Measurements from ENCODE around the gene NOS1AP.

Gene NOS1AP

DNA sequence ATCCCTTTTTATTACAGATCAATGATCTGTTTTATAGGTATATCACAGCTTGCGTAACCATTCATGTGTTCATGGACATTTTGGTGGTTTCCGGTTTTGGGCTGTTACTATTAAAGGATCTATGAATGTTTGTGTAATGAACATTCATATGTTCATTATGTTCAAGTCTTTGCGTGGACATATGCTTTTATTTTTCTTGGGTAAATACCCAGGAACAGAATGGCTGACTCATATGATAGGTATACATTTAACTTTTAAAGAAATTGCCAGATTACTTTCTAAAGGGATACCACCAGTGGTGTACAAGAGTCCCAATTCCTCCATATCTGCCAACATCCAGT is 233.5 kb downstream of the NOS1AP start:
- no peak for DNase-seq

- DNase-seq, result no peak
Observed at GRCh38 chr1:162304736-162305135, 235.2 kb downstream of the NOS1AP start.

DNA sequence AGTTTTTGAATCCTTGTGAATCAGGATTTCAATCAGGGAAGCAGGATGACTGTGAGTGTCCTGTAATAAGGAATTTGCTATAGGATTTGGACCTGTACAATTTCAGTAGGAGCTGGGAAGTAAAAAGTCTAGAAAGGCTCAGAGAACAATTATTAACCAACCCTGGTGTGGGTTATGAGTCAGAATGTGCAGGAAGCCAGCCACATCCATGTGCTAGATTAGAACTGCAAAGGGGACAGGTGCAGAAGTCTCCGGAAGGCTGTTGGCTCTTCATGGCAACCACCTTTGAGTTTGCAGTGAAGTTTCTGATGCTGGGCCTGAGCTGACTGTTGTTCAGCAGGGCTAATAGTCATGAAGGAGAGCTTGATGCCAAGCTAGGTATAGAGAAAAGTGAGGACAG is 236.5 kb downstream of the NOS1AP start:
- DNase-seq, result no peak

DNA sequence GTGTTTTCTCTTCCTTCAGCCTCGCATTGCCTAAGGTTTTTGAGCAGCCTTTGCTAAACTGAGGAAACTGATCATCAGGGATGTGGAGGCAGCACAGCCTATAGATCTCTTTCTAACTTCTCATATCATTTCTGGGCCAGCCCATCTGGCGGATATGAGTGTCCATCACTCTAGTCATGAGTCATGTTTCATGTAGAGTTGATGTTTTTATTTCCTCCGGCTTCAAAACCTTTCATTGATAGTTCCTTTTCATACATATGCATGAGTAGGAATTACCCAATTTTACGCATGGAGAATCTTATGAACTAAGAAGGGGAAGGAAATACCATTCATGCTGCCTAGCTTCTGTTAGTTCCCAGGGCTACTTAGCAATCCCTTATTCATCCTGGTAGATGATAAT is 240.8 kb downstream of the NOS1AP start:
- DNase-seq, result no peak

- no peak for DNase-seq
Observed at GRCh38 chr1:162314206-162314605, 244.7 kb downstream of the NOS1AP start.

- DNase-seq, result no peak
Observed at GRCh38 chr1:162315673-162316072, 246.2 kb downstream of the NOS1AP start.

GRCh38 chr1:162316187-162316586 is 246.7 kb downstream of the NOS1AP start:
- no peak for DNase-seq

- no peak for DNase-seq
Observed at GRCh38 chr1:162317621-162318020, 248.1 kb downstream of the NOS1AP start.

GRCh38 chr1:162319493-162320175 is 250.1 kb downstream of the NOS1AP start:
- no peak for DNase-seq

GRCh38 chr1:162321809-162322422 is 252.4 kb downstream of the NOS1AP start:
- no peak for DNase-seq

DNA sequence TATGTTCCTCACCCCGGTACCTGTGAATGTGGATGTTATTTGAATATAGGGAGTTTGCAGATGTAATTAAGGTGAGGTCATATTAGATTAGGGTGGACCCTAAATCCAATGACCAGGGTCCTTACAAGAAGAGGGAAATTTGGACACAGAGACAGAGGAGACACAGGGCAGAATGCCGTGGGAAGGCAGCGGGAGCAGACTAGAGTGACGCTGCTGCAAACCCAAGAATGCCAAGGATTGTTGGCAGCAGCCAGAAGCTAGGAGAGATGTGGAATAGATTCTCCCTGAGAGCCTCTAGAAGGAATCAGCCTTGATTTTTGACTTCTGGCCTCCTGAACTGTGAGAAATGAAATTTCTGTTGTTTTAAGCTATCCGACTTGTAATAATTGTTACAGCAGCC is 253.5 kb downstream of the NOS1AP start:
- DNase-seq, result no peak

DNA sequence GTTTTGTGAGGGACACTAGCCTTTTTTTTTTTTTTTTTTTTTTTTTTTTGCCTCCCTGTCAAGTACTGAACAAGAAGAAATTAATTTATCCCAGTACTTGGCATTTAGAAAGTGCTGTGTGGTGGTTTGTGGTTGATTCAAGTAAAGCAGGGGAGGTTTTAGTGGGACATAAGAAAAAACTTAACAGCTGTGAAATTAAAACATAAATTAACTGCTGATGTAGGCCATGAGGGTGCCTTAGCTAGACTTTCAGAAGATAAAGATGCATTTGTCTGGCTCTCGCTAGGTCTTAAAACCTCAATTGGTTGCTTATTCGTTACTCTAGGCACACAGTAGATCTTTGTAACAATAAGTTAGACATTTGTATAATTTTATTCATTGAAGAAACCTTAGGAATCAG is 254.9 kb downstream of the NOS1AP start:
- DNase-seq, result no peak

DNA sequence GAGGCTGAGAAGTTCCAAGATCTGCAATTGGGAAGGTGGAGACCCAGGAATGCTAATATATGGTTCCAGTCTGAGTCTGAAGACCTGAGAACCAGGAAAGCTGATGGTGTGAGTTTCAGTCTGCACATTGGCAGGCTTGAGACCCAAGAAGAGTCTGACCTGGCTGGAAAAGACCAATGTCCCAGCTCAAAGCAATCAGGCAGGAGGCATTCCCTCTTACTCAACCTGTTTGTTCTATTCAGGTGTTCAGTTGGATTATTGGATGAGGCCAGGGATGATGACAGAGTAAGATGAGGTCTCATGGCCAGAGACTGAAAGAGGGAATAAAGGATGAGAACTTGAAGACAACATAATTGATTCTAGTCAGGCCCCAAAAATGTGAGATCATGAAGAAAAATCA is 257.1 kb downstream of the NOS1AP start:
- no peak for DNase-seq

DNA sequence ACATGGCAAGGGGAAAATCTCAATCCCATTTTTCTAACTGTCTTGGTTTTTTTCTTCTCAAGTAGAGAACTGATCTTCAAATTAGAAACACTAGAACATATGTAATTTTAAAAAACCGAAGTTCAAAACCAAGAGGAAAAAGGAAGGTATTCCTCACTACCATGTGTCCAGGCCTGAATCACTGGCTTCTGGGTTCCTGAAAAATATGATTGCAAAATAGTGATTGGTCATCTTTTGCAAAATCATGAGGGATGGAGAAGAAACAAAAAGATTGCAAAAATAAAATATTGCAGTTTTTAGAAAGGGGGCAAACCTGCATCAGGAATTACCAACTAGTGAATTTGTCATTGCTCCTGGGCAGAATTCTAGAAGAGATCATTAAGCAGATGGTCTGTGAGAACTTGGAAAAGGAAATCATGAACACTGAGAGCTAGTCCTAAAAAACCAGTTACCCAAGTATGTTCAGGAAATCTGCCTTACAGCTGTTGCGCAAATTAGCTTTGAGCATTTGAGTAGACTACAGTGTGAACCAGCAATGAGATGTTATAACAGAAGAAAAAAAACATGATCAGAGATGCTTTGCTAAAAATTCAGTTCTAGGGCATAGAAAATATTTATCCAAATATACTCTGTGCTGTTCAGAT is 257.8 kb downstream of the NOS1AP start:
- DNase-seq, result no peak

GRCh38 chr1:162327788-162328165 is 258.3 kb downstream of the NOS1AP start:
- DNase-seq, result no peak

GRCh38 chr1:162328512-162328911 is 259.0 kb downstream of the NOS1AP start:
- no peak for DNase-seq

DNA sequence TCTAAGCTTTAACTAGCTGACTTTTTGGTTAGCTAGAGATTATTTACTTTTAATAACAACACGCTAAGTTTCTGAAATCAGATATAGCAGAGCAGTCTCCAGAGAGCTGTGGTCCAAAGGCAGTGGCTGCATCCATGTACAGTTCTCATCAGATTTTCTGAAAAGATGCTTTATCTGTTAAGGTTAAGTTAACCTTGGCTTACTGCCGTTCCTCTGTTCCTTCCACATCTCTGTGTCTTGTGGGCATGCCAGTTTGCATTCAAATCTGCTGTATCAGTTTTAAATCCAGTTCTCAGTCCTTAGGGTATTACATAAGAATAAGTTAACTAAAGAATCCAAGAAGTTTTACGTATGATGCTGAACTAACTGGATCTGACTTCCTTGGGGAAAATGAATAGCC is 260.3 kb downstream of the NOS1AP start:
- no peak for DNase-seq

DNA sequence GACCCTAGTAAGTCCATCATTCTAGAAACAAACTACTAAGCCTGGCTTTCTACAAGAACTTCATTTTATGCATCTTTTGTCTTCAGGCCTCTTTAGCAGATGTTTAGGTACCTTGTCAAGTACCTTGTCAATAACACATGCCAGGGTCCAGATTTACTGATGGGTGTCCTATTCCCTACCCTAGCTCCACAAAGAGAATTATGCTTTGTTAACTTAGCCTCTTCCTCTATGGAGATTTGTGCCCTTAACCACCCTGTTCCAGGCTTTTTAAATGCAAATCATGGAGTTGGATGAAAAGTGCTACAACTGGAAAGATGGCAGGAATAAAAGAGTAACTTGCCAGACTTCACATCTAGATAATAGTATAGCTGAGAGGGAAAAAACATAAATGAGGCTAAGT is 264.5 kb downstream of the NOS1AP start:
- DNase-seq, result no peak

GRCh38 chr1:162335126-162335525 is 265.6 kb downstream of the NOS1AP start:
- no peak for DNase-seq

DNA sequence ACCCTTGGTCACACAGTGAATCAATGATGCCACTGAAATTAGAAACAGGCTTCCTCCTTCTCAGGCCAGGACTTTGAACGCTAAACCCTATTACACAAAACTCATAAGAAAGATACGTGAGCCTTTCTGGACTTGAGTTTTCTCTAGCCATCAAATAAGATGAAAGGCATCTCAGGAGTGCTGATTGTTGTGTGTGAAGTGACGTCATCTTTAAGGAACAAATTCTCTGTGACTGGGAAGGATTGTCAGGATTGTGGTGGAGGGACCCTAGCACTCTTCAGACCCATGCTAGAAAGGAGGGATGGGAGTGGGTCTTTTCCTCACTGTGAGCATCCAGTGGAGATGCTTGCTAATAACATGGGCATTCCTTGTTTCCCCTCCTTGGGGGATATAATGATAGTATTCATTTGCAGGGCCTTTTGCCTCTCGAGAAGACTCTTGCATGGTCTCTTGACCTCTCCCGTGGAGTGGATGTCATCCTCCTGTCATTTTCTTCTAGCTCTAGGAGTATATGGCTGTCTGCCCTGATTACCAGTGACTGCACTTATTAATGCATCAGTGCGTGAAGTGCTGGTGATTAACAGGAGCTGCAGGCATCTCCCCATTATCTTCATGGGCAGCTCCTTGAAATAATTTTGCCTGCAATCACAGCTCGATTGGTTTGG is 267.3 kb downstream of the NOS1AP start:
- DNase-seq, result no peak

- no peak for DNase-seq
Observed at GRCh38 chr1:162342452-162342983, 273.0 kb downstream of the NOS1AP start.

DNA sequence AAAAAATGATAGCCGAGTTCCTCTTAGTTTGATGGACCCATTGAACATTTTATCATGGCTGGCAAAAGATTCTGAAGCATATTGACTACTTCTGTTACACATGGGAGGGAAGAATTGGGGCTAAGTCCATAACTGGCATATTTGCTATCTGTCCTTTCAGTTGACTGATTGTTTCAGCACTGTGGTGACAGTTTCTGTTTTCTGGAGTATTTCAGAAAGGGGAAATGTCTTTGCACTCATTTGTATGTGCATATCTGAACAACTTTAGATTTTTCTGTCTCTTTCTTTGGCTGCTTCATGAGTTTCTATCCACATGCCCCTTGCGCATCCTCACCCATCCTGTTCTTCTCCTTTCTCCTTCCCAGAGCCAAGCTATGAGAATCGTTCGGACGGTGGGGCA is 274.0 kb downstream of the NOS1AP start:
- DNase-seq, result no peak

DNA sequence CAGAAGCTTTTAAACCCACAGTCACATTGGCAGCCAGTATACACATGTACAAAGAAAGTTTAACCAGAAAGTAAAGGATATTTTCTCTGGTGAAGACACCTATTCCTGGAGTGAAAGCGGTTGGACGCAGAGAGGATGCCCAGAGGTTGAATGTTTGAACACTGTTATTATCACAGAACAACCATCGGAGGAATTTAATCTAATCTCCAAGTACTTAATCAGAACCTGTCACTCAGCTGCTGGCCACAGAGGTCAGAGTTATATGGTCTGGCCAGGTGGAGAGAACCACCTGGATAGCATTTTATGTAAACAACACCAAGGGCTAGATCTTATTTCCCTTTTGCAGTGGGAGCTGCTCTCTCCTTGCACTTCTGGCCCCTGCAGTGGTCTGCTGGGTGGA is 277.8 kb downstream of the NOS1AP start:
- DNase-seq, result no peak
